ENCODE data around the gene RUNX2.

RUNX2 gene

GRCh38 chr6:45647341-45648261, 319.5 kb downstream of the RUNX2 start:
- no peak for TF ChIP-seq GATA1 (IDR thresholded peaks at IDR 0.05; ENCODE audit: low read depth, low read length)
- no peak for TF ChIP-seq POLR2A (IDR thresholded peaks at IDR 0.05; ENCODE audit: low read length)
- no peak for DNase-seq

DNA sequence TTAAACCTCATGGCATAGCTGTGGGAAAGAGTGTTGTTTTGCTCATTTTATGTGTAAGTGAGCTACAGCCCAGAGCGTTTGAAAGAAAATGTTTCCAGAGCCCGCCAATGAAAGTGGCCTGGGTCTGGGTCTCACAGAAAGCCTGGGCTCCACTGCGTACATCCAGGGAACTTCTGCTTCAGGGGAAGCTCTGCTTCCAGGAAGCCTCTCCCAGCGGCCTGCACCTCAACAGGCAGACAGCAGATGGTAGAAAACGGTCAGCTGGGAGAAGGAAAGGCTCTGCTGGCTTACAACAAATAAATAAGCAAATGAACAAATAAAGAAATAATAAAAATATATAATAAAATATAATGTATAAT, 320.1 kb downstream of the RUNX2 start:
- TF ChIP-seq POLR2A (IDR thresholded peaks at IDR 0.05; ENCODE audit: low read length), result no peak
- no peak for TF ChIP-seq GATA1 (IDR thresholded peaks at IDR 0.05; ENCODE audit: low read depth, low read length)
- no peak for DNase-seq

GRCh38 chr6:45650524-45651135, 322.5 kb downstream of the RUNX2 start:
- no peak for DNase-seq
- TF ChIP-seq GATA1 (IDR thresholded peaks at IDR 0.05; ENCODE audit: low read depth, low read length) (no peak), POLR2A (IDR thresholded peaks at IDR 0.05; ENCODE audit: low read length) (no peak)

DNA sequence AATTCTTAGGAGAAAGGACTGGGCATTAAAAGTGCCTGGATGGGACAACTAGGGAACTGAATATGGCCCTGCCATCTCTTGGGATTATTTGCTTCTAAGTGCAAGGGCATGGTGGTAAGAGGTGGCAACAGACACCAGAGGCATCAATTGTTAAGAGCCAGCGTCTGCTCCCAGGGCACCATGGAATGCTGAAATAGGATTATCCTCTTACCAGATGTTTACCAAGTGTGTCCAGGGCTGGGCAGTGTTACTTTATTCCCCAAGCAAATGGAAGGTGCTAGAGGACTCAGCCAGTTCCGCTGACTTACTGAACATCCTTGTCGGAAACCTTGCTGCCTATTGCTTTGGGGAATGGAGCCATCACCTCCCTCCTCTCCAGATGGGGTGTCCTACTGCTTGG, 323.2 kb downstream of the RUNX2 start:
- TF ChIP-seq POLR2A (IDR thresholded peaks at IDR 0.05; ENCODE audit: low read length) (no peak), GATA1 (IDR thresholded peaks at IDR 0.05; ENCODE audit: low read depth, low read length) (no peak)
- DNase-seq, result no peak

DNA sequence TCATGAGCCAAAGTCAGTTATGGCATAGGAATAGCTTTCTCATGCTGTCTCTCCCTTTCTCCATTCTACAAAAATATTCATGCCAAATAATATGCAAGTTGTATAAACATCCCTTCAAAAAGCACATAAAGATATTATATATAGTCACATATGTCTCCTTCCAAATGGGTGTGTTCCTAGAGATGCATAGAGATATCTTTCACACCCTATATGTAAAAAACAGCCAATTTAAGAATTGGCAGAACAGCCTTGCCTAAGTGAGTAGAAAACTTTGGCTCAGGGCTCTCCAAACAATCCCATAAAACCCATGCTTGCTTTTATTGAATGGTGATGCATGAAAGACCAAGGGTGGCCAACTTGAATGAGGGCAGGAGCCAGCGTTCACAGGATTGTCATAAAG, 324.3 kb downstream of the RUNX2 start:
- no peak for DNase-seq
- TF ChIP-seq POLR2A (IDR thresholded peaks at IDR 0.05; ENCODE audit: low read length) (no peak), GATA1 (IDR thresholded peaks at IDR 0.05; ENCODE audit: low read depth, low read length) (no peak)

- TF ChIP-seq GATA1 (IDR thresholded peaks at IDR 0.05; ENCODE audit: low read depth, low read length) (no peak), POLR2A (IDR thresholded peaks at IDR 0.05; ENCODE audit: low read length) (no peak)
- no peak for DNase-seq
These were observed 325.2 kb downstream of the RUNX2 start for GRCh38 chr6:45653117-45653883.

- DNase-seq, result no peak
- TF ChIP-seq POLR2A (IDR thresholded peaks at IDR 0.05; ENCODE audit: low read length) (no peak), GATA1 (IDR thresholded peaks at IDR 0.05; ENCODE audit: low read depth, low read length) (no peak)
These were observed 326.5 kb downstream of the RUNX2 start for GRCh38 chr6:45654673-45655072.

GRCh38 chr6:45655745-45656476, 327.8 kb downstream of the RUNX2 start:
- no peak for DNase-seq
- no peak for TF ChIP-seq POLR2A (IDR thresholded peaks at IDR 0.05; ENCODE audit: low read length)
- no peak for TF ChIP-seq GATA1 (IDR thresholded peaks at IDR 0.05; ENCODE audit: low read depth, low read length)

- DNase-seq, result no peak
These were observed 329.1 kb downstream of the RUNX2 start for GRCh38 chr6:45657226-45657625.

DNA sequence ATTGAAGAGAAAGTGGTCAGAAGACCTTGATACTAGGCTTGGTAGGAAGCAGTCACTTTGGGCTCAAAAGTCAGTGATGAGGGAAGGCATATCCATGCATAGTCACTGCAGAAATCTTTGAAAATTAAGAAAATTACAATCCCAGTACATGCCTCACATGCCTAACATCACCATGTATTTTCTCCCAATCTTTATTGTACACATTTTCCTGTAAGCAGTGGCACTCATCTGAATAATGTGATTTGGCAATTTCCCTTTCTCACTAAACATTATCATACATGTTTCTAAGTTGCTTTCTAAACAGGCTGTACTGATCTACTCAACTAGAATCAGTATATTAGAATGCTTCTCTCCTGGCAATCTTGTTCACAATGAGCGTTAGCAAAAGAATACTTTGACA, 330.3 kb downstream of the RUNX2 start:
- no peak for DNase-seq
- no peak for TF ChIP-seq POLR2A (IDR thresholded peaks at IDR 0.05; ENCODE audit: low read length)
- TF ChIP-seq GATA1 (IDR thresholded peaks at IDR 0.05; ENCODE audit: low read depth, low read length), result no peak

More at GRCh38 chr6:45657226-45657625, 329.1 kb downstream of the RUNX2 start:
- TF ChIP-seq GATA1 (IDR thresholded peaks at IDR 0.05; ENCODE audit: low read depth, low read length), result no peak
- no peak for TF ChIP-seq POLR2A (IDR thresholded peaks at IDR 0.05; ENCODE audit: low read length)

DNA sequence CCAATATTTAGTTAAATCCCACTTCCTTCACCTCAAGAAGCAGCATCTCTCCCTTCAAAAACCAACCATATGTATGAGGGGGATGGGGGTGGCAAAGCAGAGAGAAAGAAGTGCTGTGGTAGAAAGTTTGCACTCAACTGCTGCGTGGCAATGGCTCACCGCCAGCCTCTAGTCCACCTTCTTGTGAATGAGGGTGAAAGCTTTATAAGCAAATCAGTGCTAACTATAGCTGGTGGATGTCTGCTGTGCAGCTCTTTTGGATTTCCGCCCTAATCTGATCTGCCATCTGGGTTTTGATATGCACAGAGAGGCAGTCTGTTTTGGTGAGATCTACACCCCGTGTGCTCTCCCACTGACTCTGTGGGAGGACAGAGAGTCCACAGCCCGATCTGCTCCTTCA, 330.8 kb downstream of the RUNX2 start:
- DNase-seq, result no peak
- TF ChIP-seq GATA1 (IDR thresholded peaks at IDR 0.05; ENCODE audit: low read depth, low read length), result no peak

DNA sequence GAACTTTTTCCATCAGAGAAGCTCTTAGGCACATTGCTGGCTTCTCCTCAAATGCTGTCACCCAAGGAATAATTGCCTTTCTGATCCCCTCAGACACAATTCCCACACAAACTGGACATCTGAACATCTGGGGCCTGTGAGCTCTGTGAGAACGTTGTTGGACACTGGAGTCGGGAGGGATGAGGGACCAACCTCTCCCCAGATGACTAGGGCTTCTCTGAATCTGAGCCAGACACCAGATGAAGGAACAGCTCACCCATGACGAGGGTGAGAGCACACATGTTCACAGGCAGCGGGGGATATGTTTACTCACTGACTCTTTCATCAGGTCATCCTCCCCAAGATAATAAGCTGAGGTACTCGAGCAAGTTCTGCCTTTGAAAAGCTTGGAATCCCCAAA, 333.5 kb downstream of the RUNX2 start:
- TF ChIP-seq POLR2A (IDR thresholded peaks at IDR 0.05; ENCODE audit: low read length), result no peak
- DNase-seq, result no peak

DNA sequence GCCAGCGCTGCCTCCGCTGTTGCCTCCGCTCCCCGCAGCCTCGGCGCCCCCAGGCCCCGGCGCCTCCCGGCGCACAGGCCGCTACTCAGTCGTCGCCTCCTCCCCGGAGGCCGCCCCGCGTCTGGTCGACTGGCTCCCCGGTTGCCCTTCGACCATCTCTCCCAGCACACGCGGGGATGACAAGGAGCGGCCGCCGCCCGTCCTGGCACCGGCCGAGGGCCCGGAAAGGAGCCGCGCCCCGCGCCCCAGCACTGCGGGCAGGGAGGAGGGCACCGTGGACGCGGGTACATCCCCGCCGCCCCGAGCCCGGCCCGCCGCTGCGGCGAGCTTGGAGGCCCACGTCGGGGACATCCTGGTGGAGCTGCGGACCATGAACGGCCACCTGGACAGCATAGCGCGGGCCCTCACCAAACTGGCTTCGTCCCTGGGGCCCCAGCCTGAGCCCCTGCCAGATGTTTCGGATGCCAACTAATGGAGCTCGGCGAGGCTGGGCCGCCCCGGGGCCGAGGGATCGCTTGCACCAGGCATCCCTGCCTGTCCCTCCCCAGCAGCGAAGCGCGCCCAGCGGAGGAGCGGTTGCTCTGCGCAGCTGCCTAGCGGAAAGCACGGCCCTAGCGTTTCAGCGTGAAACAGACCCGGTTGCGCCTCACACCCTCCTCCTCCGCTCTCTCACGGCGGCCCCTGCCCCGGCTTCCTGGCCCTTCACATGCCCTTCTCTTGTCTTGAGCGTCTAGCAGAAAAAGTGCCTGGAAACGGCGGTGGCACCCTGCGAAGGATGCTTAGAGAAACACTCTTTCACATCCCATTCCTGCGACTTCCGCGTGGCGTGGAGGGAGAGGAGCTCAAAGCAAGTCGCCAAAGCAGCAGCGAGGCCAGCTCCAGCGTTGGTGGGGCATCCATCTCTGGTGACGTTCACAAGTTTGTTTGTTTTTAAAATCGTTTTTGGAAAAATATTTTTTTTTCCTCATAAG, 335.4 kb downstream of the RUNX2 start:
- no peak for TF ChIP-seq GATA1 (IDR thresholded peaks at IDR 0.05; ENCODE audit: low read depth, low read length)
- no peak for TF ChIP-seq POLR2A (IDR thresholded peaks at IDR 0.05; ENCODE audit: low read length)
- no peak for DNase-seq

Data from erythroblast (primary cell).